Rectal smooth muscle tissue (tissue), 1 donor: ENCODE measurements around the gene AKAP9.
A peak's percentile ranks its signal among the peaks of the same experiment; 100 is the strongest.
"Not testable (repeated sequence)": the region's sequence is repeated elsewhere in the genome, so short reads cannot be mapped to it uniquely, and the experiment has no call there.

Source experiments
- H3K27ac ChIP-seq: one replicate; pipeline ENCODE4 v1.7.0; 2013; ENCODE audit warnings: low read depth, low read length, inconsistent platforms
- H3K27me3 ChIP-seq: one replicate; pipeline ENCODE4 v1.7.0; 2013; ENCODE audit warnings: low read length; ENCODE audit not compliant: control insufficient read depth, insufficient read depth
- H3K36me3 ChIP-seq: one replicate; pipeline ENCODE4 v1.7.0; 2013; ENCODE audit warnings: low read length; ENCODE audit not compliant: control insufficient read depth, insufficient read depth
- H3K4me1 ChIP-seq: one replicate; pipeline ENCODE4 v1.7.0; 2013; ENCODE audit warnings: low read length; ENCODE audit not compliant: control insufficient read depth, insufficient read depth
- H3K4me3 ChIP-seq: one replicate; pipeline ENCODE4 v1.7.0; 2013; ENCODE audit warnings: low read length
- H3K9ac ChIP-seq: one replicate; pipeline ENCODE4 v1.7.0; 2013; ENCODE audit warnings: low read length

The AKAP9 gene

GRCh38 chr7:92092210-92092609 lies 151.5 kb downstream of the AKAP9 start:
- no peaks in the 10 kb centered on the region for H3K4me1 ChIP-seq
- peaks cover 12% of the 10 kb centered on the region for H3K36me3 ChIP-seq
- H3K27me3 ChIP-seq: no peaks in the 10 kb centered on the region
- no peak overlapping the region for H3K9ac ChIP-seq
- no peak overlapping the region for H3K27ac ChIP-seq
- no peak overlapping the region for H3K4me3 ChIP-seq

- Histone ChIP-seq H3K4me1 (no peaks in the 10 kb centered on the region), H3K9ac (no peak overlapping the region), H3K36me3 (peaks cover 30% of the 10 kb centered on the region), H3K27ac (no peak overlapping the region), H3K4me3 (no peak overlapping the region), H3K27me3 (no peaks in the 10 kb centered on the region)
Observed at GRCh38 chr7:92095380-92095779, 154.7 kb downstream of the AKAP9 start.

GRCh38 chr7:92100534-92100933 lies 159.9 kb downstream of the AKAP9 start:
- Histone ChIP-seq H3K27ac (no peak overlapping the region), H3K36me3 (peaks cover 29% of the 10 kb centered on the region)

GRCh38 chr7:92102862-92103261 lies 162.2 kb downstream of the AKAP9 start:
- not testable (repeated sequence) for H3K9ac ChIP-seq, H3K4me1 ChIP-seq, H3K27ac ChIP-seq, H3K4me3 ChIP-seq, H3K27me3 ChIP-seq
- H3K36me3 ChIP-seq: peaks cover 20% of the 10 kb centered on the region

More at GRCh38 chr7:92100534-92100933, 159.9 kb downstream of the AKAP9 start:
- H3K4me3 ChIP-seq: no peak overlapping the region
- no peaks in the 10 kb centered on the region for H3K4me1 ChIP-seq
- H3K9ac ChIP-seq: no peak overlapping the region
- H3K27me3 ChIP-seq: no peaks in the 10 kb centered on the region

GRCh38 chr7:92108821-92109220 lies 168.2 kb downstream of the AKAP9 start:
- Histone ChIP-seq H3K27ac (no peak overlapping the region), H3K36me3 (peaks cover 8% of the 10 kb centered on the region), H3K27me3 (no peaks in the 10 kb centered on the region), H3K4me1 (no peaks in the 10 kb centered on the region), H3K9ac (no peak overlapping the region), H3K4me3 (no peak overlapping the region)

- Histone ChIP-seq H3K9ac (no peak overlapping the region), H3K27ac (no peak overlapping the region), H3K27me3 (no peaks in the 10 kb centered on the region), H3K4me1 (no peaks in the 10 kb centered on the region), H3K4me3 (no peak overlapping the region), H3K36me3 (peaks cover 4% of the 10 kb centered on the region)
Observed at GRCh38 chr7:92110857-92111256, 170.2 kb downstream of the AKAP9 start.

GRCh38 chr7:92115821-92116220 lies 175.2 kb downstream of the AKAP9 start:
- Histone ChIP-seq H3K36me3 (no peaks in the 10 kb centered on the region), H3K4me1 (no peaks in the 10 kb centered on the region), H3K4me3 (no peak overlapping the region), H3K27ac (no peak overlapping the region), H3K9ac (no peak overlapping the region), H3K27me3 (no peaks in the 10 kb centered on the region)

- H3K27ac ChIP-seq: no peak overlapping the region
- H3K4me3 ChIP-seq: no peak overlapping the region
Observed at GRCh38 chr7:92116949-92117348, 176.3 kb downstream of the AKAP9 start.

GRCh38 chr7:92119213-92119759 lies 178.6 kb downstream of the AKAP9 start:
- H3K27me3 ChIP-seq: no peaks in the 10 kb centered on the region
- peaks cover 12% of the 10 kb centered on the region for H3K36me3 ChIP-seq
- no peak overlapping the region for H3K4me3 ChIP-seq
- no peak overlapping the region for H3K27ac ChIP-seq
- no peaks in the 10 kb centered on the region for H3K4me1 ChIP-seq
- no peak overlapping the region for H3K9ac ChIP-seq

More at GRCh38 chr7:92116949-92117348, 176.3 kb downstream of the AKAP9 start:
- Histone ChIP-seq H3K36me3 (no peaks in the 10 kb centered on the region), H3K9ac (no peak overlapping the region), H3K27me3 (no peaks in the 10 kb centered on the region), H3K4me1 (no peaks in the 10 kb centered on the region)

- H3K4me1 ChIP-seq: no peaks in the 10 kb centered on the region
- H3K36me3 ChIP-seq: peaks cover 17% of the 10 kb centered on the region
- no peak overlapping the region for H3K9ac ChIP-seq
- H3K4me3 ChIP-seq: no peak overlapping the region
- H3K27ac ChIP-seq: no peak overlapping the region
- H3K27me3 ChIP-seq: no peaks in the 10 kb centered on the region
Observed at GRCh38 chr7:92121681-92122080, 181.0 kb downstream of the AKAP9 start.

- no peaks in the 10 kb centered on the region for H3K36me3 ChIP-seq
- H3K4me1 ChIP-seq: no peaks in the 10 kb centered on the region
- H3K27ac ChIP-seq: no peak overlapping the region
- no peak overlapping the region for H3K4me3 ChIP-seq
- H3K9ac ChIP-seq: no peak overlapping the region
- no peaks in the 10 kb centered on the region for H3K27me3 ChIP-seq
Observed at GRCh38 chr7:92131093-92131492, 190.4 kb downstream of the AKAP9 start.

GRCh38 chr7:92131764-92132330 lies 191.2 kb downstream of the AKAP9 start:
- H3K27ac ChIP-seq: no peak overlapping the region

GRCh38 chr7:92133133-92133736 lies 192.6 kb downstream of the AKAP9 start:
- H3K4me1 ChIP-seq: no peaks in the 10 kb centered on the region
- H3K9ac ChIP-seq: peak overlapping the region; percentile 82
- no peaks in the 10 kb centered on the region for H3K27me3 ChIP-seq
- peak overlapping the region; percentile 97 for H3K4me3 ChIP-seq
- H3K36me3 ChIP-seq: no peaks in the 10 kb centered on the region
- peak overlapping the region; percentile 98 for H3K27ac ChIP-seq

More at GRCh38 chr7:92131764-92132330, 191.2 kb downstream of the AKAP9 start:
- H3K4me3 ChIP-seq: no peak overlapping the region
- no peaks in the 10 kb centered on the region for H3K36me3 ChIP-seq
- H3K27me3 ChIP-seq: no peaks in the 10 kb centered on the region
- no peaks in the 10 kb centered on the region for H3K4me1 ChIP-seq
- no peak overlapping the region for H3K9ac ChIP-seq
